Gastroesophageal sphincter (tissue), 3 donors: ENCODE data around the gene ANO2.

ENCODE experiments used
- CTCF ChIP-seq, 4 experiments: fragments of 200-600 bp in 2 of 4; fragments of 450-650 bp in 2 of 4; sonication (generic) in 1 of 4; IDR thresholded peaks; one replicate each; pipeline ENCODE4 v1.5.1; 2017 to 2019; ENCODE audit warnings: antibody characterized with exemption in 4 of 4, mild to moderate bottlenecking in 2 of 4, moderate library complexity in 2 of 4
- EP300 ChIP-seq: sonication (generic); formaldehyde crosslinking; IDR thresholded peaks from one replicate; pipeline ENCODE4 v1.6.1; 2017; ENCODE audit warnings: antibody characterized with exemption, mild to moderate bottlenecking

DNA sequence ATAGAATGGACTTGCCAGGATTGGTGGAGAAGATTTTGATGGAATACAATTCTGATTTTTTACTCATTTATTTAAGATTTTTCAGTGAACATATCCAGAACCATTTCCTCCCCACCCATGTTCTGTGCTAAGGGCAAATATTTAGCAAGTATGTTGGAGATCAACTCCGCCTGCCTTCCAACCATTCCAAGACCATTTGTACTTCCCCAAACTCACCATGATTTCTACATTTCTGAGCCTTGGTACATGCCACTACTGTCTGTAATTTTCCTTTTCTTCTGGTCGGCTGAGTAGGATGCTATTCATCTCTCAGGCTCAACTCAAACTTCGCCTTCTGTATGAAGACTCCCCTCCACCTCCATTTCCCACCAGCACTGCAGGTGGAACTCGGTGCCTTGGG, 362.5 kb downstream of the ANO2 start:
- TF ChIP-seq CTCF (IDR thresholded peaks at IDR 0.05) (no peak), EP300 (no peak)
